Type B pancreatic cell (in vitro differentiated cells): ENCODE data around the gene UPK3BL1. TPM values are rescaled to one million over a fixed set of nuclear protein-coding genes. Genes with fewer than 3 reads are reported as not detected.
"Not testable (repeated sequence)": the region's sequence is repeated elsewhere in the genome, so short reads cannot be mapped to it uniquely, and the experiment has no call there.

ENCODE experiments used
- DNase-seq: peaks from one replicate; pipeline ENCODE4 v3.0.0; 2021; ENCODE audit warnings: mixed read lengths; ENCODE audit not compliant: unreplicated experiment; ENCODE audit errors: extremely low spot score
- H3K27ac Mint-ChIP-seq: 2 replicates; pipeline ENCODE4 v1.8.0; 2021; ENCODE audit warnings: mild to moderate bottlenecking, mixed read lengths
- H3K27me3 Mint-ChIP-seq: 2 replicates; pipeline ENCODE4 v1.8.0; 2021; ENCODE audit warnings: mixed read lengths
- H3K36me3 Mint-ChIP-seq: 2 replicates; pipeline ENCODE4 v1.8.0; 2021; ENCODE audit warnings: mixed read lengths
- H3K4me1 Mint-ChIP-seq: one replicate; pipeline ENCODE4 v1.8.0; 2021; ENCODE audit warnings: mixed read lengths; ENCODE audit not compliant: unreplicated experiment
- H3K4me3 Mint-ChIP-seq: 2 replicates; pipeline ENCODE4 v1.8.0; 2021; ENCODE audit warnings: mild to moderate bottlenecking, mixed read lengths
- H3K9me3 Mint-ChIP-seq: 2 replicates; pipeline ENCODE4 v1.8.0; 2021; ENCODE audit warnings: mixed read lengths
- CTCF ChIP-seq: fragments of 200-600 bp; sonication (generic); conservative IDR thresholded peaks from 2 replicates; pipeline ENCODE4 v1.5.0; 2021; ENCODE audit warnings: antibody characterized with exemption, mild to moderate bottlenecking
- total RNA-seq: library from RNA; stranded (reverse); gene quantifications from 2 replicates; pipeline ENCODE4 v1.2.1, GENCODE V29; 2021; ENCODE audit warnings: low replicate concordance

The UPK3BL1 gene
- total RNA-seq, 1 donor from 2014 or later = 53.3 TPM

- TF ChIP-seq CTCF = peak; percentile 44
- H3K27ac Mint-ChIP-seq = peak within 1 kb of the TSS; percentile 50
- H3K4me3 Mint-ChIP-seq = peak within 1 kb of the TSS; percentile 86
- H3K36me3 Mint-ChIP-seq, H3K4me1 Mint-ChIP-seq, H3K9me3 Mint-ChIP-seq, H3K27me3 Mint-ChIP-seq: not testable (repeated sequence)
- DNase-seq = peak; percentile 94
Observed at GRCh38 chr7:102671166-102671955, 28.8 kb upstream of the UPK3BL1 start, which contains the start of gene POLR2J2. Gene POLR2J2 (minus strand): TSS chr7:102671663. CDS start chr7:102671601, 62 bp downstream.

- not testable (repeated sequence) for H3K4me3 Mint-ChIP-seq, H3K27me3 Mint-ChIP-seq
Observed at GRCh38 chr7:102667523-102667922, 24.9 kb upstream of the UPK3BL1 start.

GRCh38 chr7:102666850-102667249, 24.3 kb upstream of the UPK3BL1 start:
- not testable (repeated sequence) for H3K4me3 Mint-ChIP-seq, H3K4me1 Mint-ChIP-seq, H3K9me3 Mint-ChIP-seq, H3K27me3 Mint-ChIP-seq, DNase-seq, H3K27ac Mint-ChIP-seq, H3K36me3 Mint-ChIP-seq

More at GRCh38 chr7:102667523-102667922, 24.9 kb upstream of the UPK3BL1 start:
- not testable (repeated sequence) for H3K9me3 Mint-ChIP-seq, H3K4me1 Mint-ChIP-seq, H3K36me3 Mint-ChIP-seq, H3K27ac Mint-ChIP-seq, DNase-seq

GRCh38 chr7:102664765-102665164, 22.2 kb upstream of the UPK3BL1 start:
- not testable (repeated sequence) for DNase-seq, H3K4me3 Mint-ChIP-seq, H3K4me1 Mint-ChIP-seq, H3K27me3 Mint-ChIP-seq, H3K27ac Mint-ChIP-seq, H3K9me3 Mint-ChIP-seq, H3K36me3 Mint-ChIP-seq

- not testable (repeated sequence) for H3K27ac Mint-ChIP-seq, DNase-seq, H3K4me3 Mint-ChIP-seq, H3K27me3 Mint-ChIP-seq, H3K9me3 Mint-ChIP-seq, H3K4me1 Mint-ChIP-seq, H3K36me3 Mint-ChIP-seq
Observed at GRCh38 chr7:102649924-102650323, 7.3 kb upstream of the UPK3BL1 start, which contains the start of gene SPDYE2B. Gene SPDYE2B (plus strand): TSS chr7:102650319. CDS start chr7:102652349, 2,030 bp downstream.

- not testable (repeated sequence) for H3K36me3 Mint-ChIP-seq, H3K9me3 Mint-ChIP-seq
Observed at GRCh38 chr7:102647813-102648212, 5.2 kb upstream of the UPK3BL1 start.

GRCh38 chr7:102643404-102643803, 813 bp upstream of the UPK3BL1 start:
- H3K27me3 Mint-ChIP-seq, H3K4me1 Mint-ChIP-seq, H3K27ac Mint-ChIP-seq, H3K4me3 Mint-ChIP-seq, DNase-seq, H3K36me3 Mint-ChIP-seq, H3K9me3 Mint-ChIP-seq: not testable (repeated sequence)

More at GRCh38 chr7:102647813-102648212, 5.2 kb upstream of the UPK3BL1 start:
- H3K27me3 Mint-ChIP-seq, H3K4me3 Mint-ChIP-seq, H3K4me1 Mint-ChIP-seq, H3K27ac Mint-ChIP-seq, DNase-seq: not testable (repeated sequence)

GRCh38 chr7:102638848-102639247, 3.7 kb downstream of the UPK3BL1 start:
- H3K4me3 Mint-ChIP-seq, H3K27me3 Mint-ChIP-seq, DNase-seq, H3K4me1 Mint-ChIP-seq, H3K9me3 Mint-ChIP-seq, H3K27ac Mint-ChIP-seq, H3K36me3 Mint-ChIP-seq: not testable (repeated sequence)

- not testable (repeated sequence) for DNase-seq, H3K4me1 Mint-ChIP-seq, H3K4me3 Mint-ChIP-seq, H3K9me3 Mint-ChIP-seq, H3K27ac Mint-ChIP-seq, H3K36me3 Mint-ChIP-seq, H3K27me3 Mint-ChIP-seq
Observed at GRCh38 chr7:102636956-102637355, 5.6 kb downstream of the UPK3BL1 start.

GRCh38 chr7:102635354-102635753, 7.2 kb downstream of the UPK3BL1 start:
- not testable (repeated sequence) for H3K27me3 Mint-ChIP-seq, DNase-seq, H3K27ac Mint-ChIP-seq, H3K4me3 Mint-ChIP-seq, H3K4me1 Mint-ChIP-seq, H3K9me3 Mint-ChIP-seq, H3K36me3 Mint-ChIP-seq

GRCh38 chr7:102634299-102634698, 8.3 kb downstream of the UPK3BL1 start:
- not testable (repeated sequence) for DNase-seq, H3K4me3 Mint-ChIP-seq, H3K27ac Mint-ChIP-seq, H3K9me3 Mint-ChIP-seq, H3K36me3 Mint-ChIP-seq, H3K27me3 Mint-ChIP-seq, H3K4me1 Mint-ChIP-seq

- not testable (repeated sequence) for DNase-seq, H3K27ac Mint-ChIP-seq, H3K4me1 Mint-ChIP-seq, H3K9me3 Mint-ChIP-seq, H3K36me3 Mint-ChIP-seq, H3K27me3 Mint-ChIP-seq, H3K4me3 Mint-ChIP-seq
Observed at GRCh38 chr7:102630622-102631021, 12.0 kb downstream of the UPK3BL1 start.

GRCh38 chr7:102627271-102627904, 15.2 kb downstream of the UPK3BL1 start:
- not testable (repeated sequence) for H3K4me1 Mint-ChIP-seq, H3K4me3 Mint-ChIP-seq, H3K9me3 Mint-ChIP-seq, H3K36me3 Mint-ChIP-seq, H3K27me3 Mint-ChIP-seq, H3K27ac Mint-ChIP-seq, DNase-seq
